HCT116 (cell line): ENCODE data around the gene BCL2L15. TPM values are rescaled to one million over a fixed set of nuclear protein-coding genes. Genes with fewer than 3 reads are reported as not detected.

Experiments used
- ATAC-seq: fragments of 200-7000 bp; cut with Tn5 transposase; 2 replicates; pipeline ENCODE4 v1.9.1; 2020; ENCODE audit warnings: mild to moderate bottlenecking, moderate library complexity
- BruUV-seq: library from RNA; stranded (reverse); fragments of 400-500 nt; replicated peaks from 2 replicates; lab custom pipeline; 2021; lab: Mats Ljungman, UMichigan
- CTCF ChIA-PET: fragments of 300-600 bp; sonication (Branson Sonifier 250); formaldehyde crosslinking; loops from one replicate; lab custom pipeline; 2021; ENCODE audit warnings: antibody characterized with exemption; lab: Charles Lee
- POLR2A ChIA-PET: fragments of 300-600, 350-600 bp; sonication (Branson Sonifier 250); formaldehyde crosslinking; loops from one replicate; lab custom pipeline; 2021; ENCODE audit warnings: antibody characterized with exemption; lab: Charles Lee
- RAD21 ChIA-PET, 2 experiments: fragments of 300-600 bp; sonication (Branson Sonifier 250); formaldehyde crosslinking; loops; one replicate each; lab custom pipeline; 2023; ENCODE audit warnings: low total read pairs in 2 of 2; ENCODE audit not compliant: uncharacterized antibody in 2 of 2, unreplicated experiment in 2 of 2, low non-redundant PET in 1 of 2; lab: Charles Lee
- DNase-seq: peaks from one replicate; pipeline ENCODE4 v3.0.0-alpha.2; 2010; ENCODE audit warnings: low read depth, low spot score
- H2AFZ ChIP-seq: fragments of 200-600 bp; shearing (Covaris generic), sonication (generic); 2 replicates; pipeline ENCODE4 v1.6.1; 2017; ENCODE audit warnings: low read depth, mixed run types, mixed read lengths, antibody characterized with exemption, low read length; ENCODE audit not compliant: poor library complexity, severe bottlenecking
- H3K27ac ChIP-seq: 2 replicates; pipeline ENCODE4 v1.5.1; 2012; ENCODE audit warnings: low read depth, low read length
- H3K27me3 ChIP-seq: fragments of 200-600 bp; sonication (generic); 2 replicates; pipeline ENCODE4 v1.6.1; 2016; ENCODE audit warnings: mixed run types, low read length, mixed read lengths; ENCODE audit not compliant: insufficient read depth
- H3K36me3 ChIP-seq, 2 experiments: fragments of 200-500 bp in 1 of 2; fragments of 200-600 bp in 1 of 2; sonication (Bioruptor generic) in 1 of 2; sonication (generic) in 1 of 2; 2 replicates each; pipeline versions ENCODE4 v1.5.1 to v1.6.1; 2014 to 2016; ENCODE audit warnings: low read length in 2 of 2, inconsistent platforms in 1 of 2, mixed read lengths in 1 of 2, mixed run types in 1 of 2; ENCODE audit not compliant: insufficient read depth in 2 of 2, control insufficient read depth in 1 of 2
- H3K4me1 ChIP-seq, 2 experiments: fragments of 200-600 bp in 1 of 2; sonication (generic) in 1 of 2; 2 replicates each; pipeline versions ENCODE4 v1.5.1 to v1.6.1; 2012 to 2017; ENCODE audit warnings: low read length in 2 of 2, inconsistent platforms in 1 of 2, mild to moderate bottlenecking in 1 of 2, mixed read lengths in 1 of 2, mixed run types in 1 of 2, moderate library complexity in 1 of 2; ENCODE audit not compliant: insufficient read depth in 2 of 2, control insufficient read depth in 1 of 2
- H3K4me2 ChIP-seq: fragments of 200-600 bp; sonication (generic); 2 replicates; pipeline ENCODE4 v1.6.1; 2017; ENCODE audit warnings: mixed run types, low read length, mixed read lengths
- H3K4me3 ChIP-seq, 2 experiments: fragments of 200-600 bp in 1 of 2; sonication (generic) in 1 of 2; replicated peaks in 1 of 2; 2 replicates each; pipeline ENCODE4 v1.5.1; 2011 to 2016; ENCODE audit warnings: low read length in 2 of 2, control low read depth in 1 of 2, low read depth in 1 of 2, mild to moderate bottlenecking in 1 of 2, mixed read lengths in 1 of 2, mixed run types in 1 of 2
- H3K79me2 ChIP-seq: fragments of 200-600 bp; sonication (generic); 2 replicates; pipeline ENCODE4 v1.6.1; 2017; ENCODE audit warnings: mild to moderate bottlenecking, mixed run types, low read length, moderate library complexity, mixed read lengths; ENCODE audit not compliant: insufficient read depth
- H3K9ac ChIP-seq: fragments of 200-600 bp; sonication (generic); 2 replicates; pipeline ENCODE4 v1.6.1; 2016; ENCODE audit warnings: low read length, mixed read lengths
- H3K9me2 ChIP-seq: fragments of 200-600 bp; sonication (generic), shearing (Covaris generic); 2 replicates; pipeline ENCODE4 v1.6.1; 2017; ENCODE audit warnings: mixed run types, mild to moderate bottlenecking, moderate library complexity; ENCODE audit not compliant: insufficient read depth
- H3K9me3 ChIP-seq, 2 experiments: fragments of 200-500 bp in 1 of 2; fragments of 200-600 bp in 1 of 2; sonication (Bioruptor generic) in 1 of 2; sonication (generic) in 1 of 2; 2 replicates each; pipeline ENCODE4 v1.6.1; 2014 to 2017; ENCODE audit warnings: low read length in 2 of 2, mixed read lengths in 2 of 2, inconsistent platforms in 1 of 2, low read depth in 1 of 2, mild to moderate bottlenecking in 1 of 2, mixed run types in 1 of 2, moderate library complexity in 1 of 2; ENCODE audit not compliant: control insufficient read depth in 1 of 2, insufficient read depth in 1 of 2
- H4K20me1 ChIP-seq: fragments of 200-600 bp; sonication (generic), shearing (Covaris generic); 2 replicates; pipeline ENCODE4 v1.6.1; 2017; ENCODE audit warnings: mixed run types, mild to moderate bottlenecking, moderate library complexity; ENCODE audit not compliant: insufficient read depth
- CBX3 ChIP-seq: IDR thresholded peaks from 2 replicates; pipeline ENCODE4 v1.6.1; 2012; ENCODE audit warnings: low read depth
- CEBPB ChIP-seq: IDR thresholded peaks from 2 replicates; pipeline ENCODE4 v1.6.1; 2012; ENCODE audit warnings: low read depth
- ELF1 ChIP-seq: IDR thresholded peaks from 2 replicates; pipeline ENCODE4 v1.6.1; 2012; ENCODE audit warnings: low read depth, borderline replicate concordance
- EZH2 ChIP-seq: fragments of 200-600 bp; sonication (generic); IDR thresholded peaks from 2 replicates; pipeline ENCODE4 v1.6.1; 2017; ENCODE audit warnings: antibody characterized with exemption, mixed run types
- EZH2phosphoT487 ChIP-seq: fragments of 200-600 bp; IDR thresholded peaks from 2 replicates; pipeline ENCODE4 v1.6.1; 2018; ENCODE audit warnings: antibody characterized with exemption, borderline replicate concordance
- JUND ChIP-seq: IDR thresholded peaks from 2 replicates; pipeline ENCODE4 v1.6.1; 2012
- POLR2A ChIP-seq: IDR thresholded peaks from 2 replicates; pipeline ENCODE4 v1.7.0; 2011; ENCODE audit warnings: borderline replicate concordance; ENCODE audit not compliant: insufficient read depth, insufficient read length; ENCODE audit errors: extremely low read depth
- RAD21 ChIP-seq: IDR thresholded peaks from 2 replicates; pipeline ENCODE4 v1.6.1; 2012; ENCODE audit warnings: low read depth, mild to moderate bottlenecking
- SIN3A ChIP-seq: IDR thresholded peaks from 2 replicates; pipeline ENCODE4 v1.6.1; 2012; ENCODE audit warnings: low read depth
- SRF ChIP-seq: IDR thresholded peaks from 2 replicates; pipeline ENCODE4 v1.6.1; 2012; ENCODE audit warnings: low read depth
- ZFX ChIP-seq: fragments of 450-650 bp; IDR thresholded peaks from 2 replicates; pipeline ENCODE4 v1.6.1; 2017
- intact Hi-C: fragments of 100-400 bp; cut with micrococcal nuclease; formaldehyde crosslinking; loops from 2 replicates; pipeline ENCODE4 v1.10.0; 2022
- total RNA-seq: library from RNA; stranded (reverse); gene quantifications from one replicate; pipeline ENCODE4 v1.2.1, GENCODE V29; 2021; ENCODE audit not compliant: unreplicated experiment
- TF ChIP-seq, protein P1 (sequence below): IDR thresholded peaks from 2 replicates; pipeline ENCODE4 v1.6.1; 2011; ENCODE audit warnings: mild to moderate bottlenecking, low read length, moderate library complexity; ENCODE audit not compliant: insufficient replicate concordance; ENCODE audit errors: extremely low read depth
- TF ChIP-seq, protein P2 (sequence below): IDR thresholded peaks from 2 replicates; pipeline ENCODE4 v1.6.1; 2012
- TF ChIP-seq, protein P3 (sequence below): IDR thresholded peaks from 2 replicates; pipeline ENCODE4 v1.6.1; 2012; ENCODE audit warnings: low read depth

BCL2L15 gene
- total RNA-seq, 1 experiment from 2014 or later = 0.54 TPM

DNA sequence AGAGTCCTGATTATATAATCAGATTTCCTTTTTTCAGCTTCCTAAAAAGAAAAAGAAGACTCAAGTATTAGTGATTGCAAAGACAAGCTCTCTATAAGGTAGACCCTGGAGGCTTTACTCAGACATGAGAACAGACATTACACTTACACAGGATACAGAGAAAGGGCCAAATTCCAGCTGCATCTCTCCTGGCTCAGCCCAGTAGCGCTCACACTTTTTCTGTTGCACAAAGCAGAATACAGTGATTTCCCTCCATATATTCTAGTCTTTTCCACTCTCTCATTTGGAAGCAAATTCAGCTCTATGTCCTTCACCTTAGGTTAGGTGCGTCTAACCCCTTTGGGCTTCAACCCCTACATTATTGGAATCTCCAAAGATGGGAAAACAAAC is 31.0 kb downstream of the BCL2L15 start:
- no peak overlapping the region for H3K4me2 ChIP-seq
- ChIA-PET CTCF (interaction anchor here (1.1 kb wide), 1 partner anchor 21 kb away, joined by 3 read pairs; no protein-coding TSS in a partner anchor), RAD21 (interaction anchor here in 1 of 2 experiments (0.9 kb wide), 1 partner anchor 48 kb away, joined by 3 read pairs; no protein-coding TSS in a partner anchor), POLR2A (no interaction called here)
- no peak overlapping the region for H3K27ac ChIP-seq
- DNase-seq = no peak
- H4K20me1 ChIP-seq = no peaks in the 10 kb centered on the region
- BruUV-seq = no TSS peak
- TF ChIP-seq EZH2phosphoT487 = no peak
- no peak for TF ChIP-seq EZH2
- no peak for TF ChIP-seq SRF
- no peak for TF ChIP-seq SIN3A
- H3K4me1 ChIP-seq = peaks cover 0 to 6% of the 10 kb centered on the region in 2 experiments; a peak in 1 of 4 replicates
- no peak overlapping the region for H2AFZ ChIP-seq
- H3K9me3 ChIP-seq = no peaks in the 10 kb centered on the region
- no peak for ATAC-seq
- intact Hi-C loops = no loop called here
- H3K4me3 ChIP-seq = no peak overlapping the region
- H3K36me3 ChIP-seq = no peaks in the 10 kb centered on the region
- no peak overlapping the region for H3K9ac ChIP-seq
- H3K79me2 ChIP-seq = no peaks in the 10 kb centered on the region
- H3K27me3 ChIP-seq = no peaks in the 10 kb centered on the region
- no peaks in the 10 kb centered on the region for H3K9me2 ChIP-seq

DNA sequence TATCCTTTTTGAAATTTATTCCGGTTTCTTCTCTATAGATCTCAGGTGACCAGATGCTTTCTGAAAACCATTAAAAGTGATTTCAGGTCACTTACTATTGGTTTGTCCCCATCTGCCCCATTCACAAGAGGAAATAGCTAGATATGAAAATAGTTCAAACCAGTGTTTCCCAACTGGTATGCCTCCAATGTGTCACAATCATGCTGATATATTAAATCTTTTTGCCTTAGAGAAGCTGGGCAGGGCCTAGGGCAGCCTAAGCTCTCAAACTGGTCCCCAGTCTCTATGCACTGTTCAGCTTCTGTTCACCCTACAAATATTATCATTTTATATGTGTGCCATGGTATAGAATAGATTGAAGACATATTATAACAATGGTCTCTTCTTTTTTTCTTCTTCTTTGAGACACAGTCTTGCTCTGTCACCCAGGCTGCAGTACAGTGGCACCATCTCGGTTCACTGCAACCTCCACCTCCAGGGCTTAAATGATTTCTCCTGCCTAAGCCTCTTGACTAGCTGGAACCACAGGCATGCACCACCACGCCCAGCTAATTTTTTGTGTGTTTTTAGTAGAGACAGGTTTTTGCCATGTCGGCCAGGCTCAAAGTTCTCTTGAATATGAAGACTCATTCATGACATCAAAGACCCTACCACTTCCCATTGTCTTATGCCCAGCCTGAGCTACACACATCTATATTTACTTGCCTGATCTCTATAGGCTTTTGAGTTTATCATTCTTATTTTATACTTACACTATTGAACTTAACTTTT is 31.6 kb downstream of the BCL2L15 start:
- no peaks in the 10 kb centered on the region for H3K36me3 ChIP-seq
- no peak overlapping the region for H3K27ac ChIP-seq
- DNase-seq = no peak
- peaks cover 0 to 3% of the 10 kb centered on the region in 2 experiments; a peak in 1 of 4 replicates for H3K4me1 ChIP-seq
- BruUV-seq = no TSS peak
- H2AFZ ChIP-seq = no peak overlapping the region
- no peaks in the 10 kb centered on the region for H3K9me2 ChIP-seq
- ATAC-seq = no peak
- H3K4me3 ChIP-seq = no peak overlapping the region
- no peaks in the 10 kb centered on the region for H3K27me3 ChIP-seq
- ChIA-PET RAD21 (interaction anchor here in 1 of 2 experiments (0.9 kb wide), 1 partner anchor 48 kb away, joined by 3 read pairs; no protein-coding TSS in a partner anchor), CTCF (interaction anchor here (1.1 kb wide), 1 partner anchor 21 kb away, joined by 3 read pairs; no protein-coding TSS in a partner anchor), POLR2A (no interaction called here)
- H3K9me3 ChIP-seq = no peaks in the 10 kb centered on the region
- H4K20me1 ChIP-seq = no peaks in the 10 kb centered on the region
- no peak overlapping the region for H3K4me2 ChIP-seq
- no peaks in the 10 kb centered on the region for H3K79me2 ChIP-seq
- intact Hi-C loops = no loop called here
- H3K9ac ChIP-seq = no peak overlapping the region
- TF ChIP-seq POLR2A (no peak), SIN3A (no peak), JUND (no peak), EZH2phosphoT487 (no peak), ELF1 (no peak), CBX3 (no peak), SRF (no peak), RAD21 (no peak), ZFX (no peak), CEBPB (no peak), EZH2 (no peak)
- TF ChIP-seq, protein P1, sequence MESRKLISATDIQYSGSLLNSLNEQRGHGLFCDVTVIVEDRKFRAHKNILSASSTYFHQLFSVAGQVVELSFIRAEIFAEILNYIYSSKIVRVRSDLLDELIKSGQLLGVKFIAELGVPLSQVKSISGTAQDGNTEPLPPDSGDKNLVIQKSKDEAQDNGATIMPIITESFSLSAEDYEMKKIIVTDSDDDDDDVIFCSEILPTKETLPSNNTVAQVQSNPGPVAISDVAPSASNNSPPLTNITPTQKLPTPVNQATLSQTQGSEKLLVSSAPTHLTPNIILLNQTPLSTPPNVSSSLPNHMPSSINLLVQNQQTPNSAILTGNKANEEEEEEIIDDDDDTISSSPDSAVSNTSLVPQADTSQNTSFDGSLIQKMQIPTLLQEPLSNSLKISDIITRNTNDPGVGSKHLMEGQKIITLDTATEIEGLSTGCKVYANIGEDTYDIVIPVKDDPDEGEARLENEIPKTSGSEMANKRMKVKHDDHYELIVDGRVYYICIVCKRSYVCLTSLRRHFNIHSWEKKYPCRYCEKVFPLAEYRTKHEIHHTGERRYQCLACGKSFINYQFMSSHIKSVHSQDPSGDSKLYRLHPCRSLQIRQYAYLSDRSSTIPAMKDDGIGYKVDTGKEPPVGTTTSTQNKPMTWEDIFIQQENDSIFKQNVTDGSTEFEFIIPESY = no peak
- TF ChIP-seq, protein P2, sequence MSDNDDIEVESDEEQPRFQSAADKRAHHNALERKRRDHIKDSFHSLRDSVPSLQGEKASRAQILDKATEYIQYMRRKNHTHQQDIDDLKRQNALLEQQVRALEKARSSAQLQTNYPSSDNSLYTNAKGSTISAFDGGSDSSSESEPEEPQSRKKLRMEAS = no peak
- TF ChIP-seq, protein P3, sequence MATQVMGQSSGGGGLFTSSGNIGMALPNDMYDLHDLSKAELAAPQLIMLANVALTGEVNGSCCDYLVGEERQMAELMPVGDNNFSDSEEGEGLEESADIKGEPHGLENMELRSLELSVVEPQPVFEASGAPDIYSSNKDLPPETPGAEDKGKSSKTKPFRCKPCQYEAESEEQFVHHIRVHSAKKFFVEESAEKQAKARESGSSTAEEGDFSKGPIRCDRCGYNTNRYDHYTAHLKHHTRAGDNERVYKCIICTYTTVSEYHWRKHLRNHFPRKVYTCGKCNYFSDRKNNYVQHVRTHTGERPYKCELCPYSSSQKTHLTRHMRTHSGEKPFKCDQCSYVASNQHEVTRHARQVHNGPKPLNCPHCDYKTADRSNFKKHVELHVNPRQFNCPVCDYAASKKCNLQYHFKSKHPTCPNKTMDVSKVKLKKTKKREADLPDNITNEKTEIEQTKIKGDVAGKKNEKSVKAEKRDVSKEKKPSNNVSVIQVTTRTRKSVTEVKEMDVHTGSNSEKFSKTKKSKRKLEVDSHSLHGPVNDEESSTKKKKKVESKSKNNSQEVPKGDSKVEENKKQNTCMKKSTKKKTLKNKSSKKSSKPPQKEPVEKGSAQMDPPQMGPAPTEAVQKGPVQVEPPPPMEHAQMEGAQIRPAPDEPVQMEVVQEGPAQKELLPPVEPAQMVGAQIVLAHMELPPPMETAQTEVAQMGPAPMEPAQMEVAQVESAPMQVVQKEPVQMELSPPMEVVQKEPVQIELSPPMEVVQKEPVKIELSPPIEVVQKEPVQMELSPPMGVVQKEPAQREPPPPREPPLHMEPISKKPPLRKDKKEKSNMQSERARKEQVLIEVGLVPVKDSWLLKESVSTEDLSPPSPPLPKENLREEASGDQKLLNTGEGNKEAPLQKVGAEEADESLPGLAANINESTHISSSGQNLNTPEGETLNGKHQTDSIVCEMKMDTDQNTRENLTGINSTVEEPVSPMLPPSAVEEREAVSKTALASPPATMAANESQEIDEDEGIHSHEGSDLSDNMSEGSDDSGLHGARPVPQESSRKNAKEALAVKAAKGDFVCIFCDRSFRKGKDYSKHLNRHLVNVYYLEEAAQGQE = no peak
